ENCODE data around the gene MEPCE. TPM values are rescaled to one million over a fixed set of nuclear protein-coding genes. Genes with fewer than 3 reads are reported as not detected.

The MEPCE gene
- total and polyA plus RNA-seq, 9 of the 15 experiments (the other 6 are each of a cell fraction or from before 2014, with no cell fraction given) = 10.9 to 76.3 (median 44.1) TPM

DNA sequence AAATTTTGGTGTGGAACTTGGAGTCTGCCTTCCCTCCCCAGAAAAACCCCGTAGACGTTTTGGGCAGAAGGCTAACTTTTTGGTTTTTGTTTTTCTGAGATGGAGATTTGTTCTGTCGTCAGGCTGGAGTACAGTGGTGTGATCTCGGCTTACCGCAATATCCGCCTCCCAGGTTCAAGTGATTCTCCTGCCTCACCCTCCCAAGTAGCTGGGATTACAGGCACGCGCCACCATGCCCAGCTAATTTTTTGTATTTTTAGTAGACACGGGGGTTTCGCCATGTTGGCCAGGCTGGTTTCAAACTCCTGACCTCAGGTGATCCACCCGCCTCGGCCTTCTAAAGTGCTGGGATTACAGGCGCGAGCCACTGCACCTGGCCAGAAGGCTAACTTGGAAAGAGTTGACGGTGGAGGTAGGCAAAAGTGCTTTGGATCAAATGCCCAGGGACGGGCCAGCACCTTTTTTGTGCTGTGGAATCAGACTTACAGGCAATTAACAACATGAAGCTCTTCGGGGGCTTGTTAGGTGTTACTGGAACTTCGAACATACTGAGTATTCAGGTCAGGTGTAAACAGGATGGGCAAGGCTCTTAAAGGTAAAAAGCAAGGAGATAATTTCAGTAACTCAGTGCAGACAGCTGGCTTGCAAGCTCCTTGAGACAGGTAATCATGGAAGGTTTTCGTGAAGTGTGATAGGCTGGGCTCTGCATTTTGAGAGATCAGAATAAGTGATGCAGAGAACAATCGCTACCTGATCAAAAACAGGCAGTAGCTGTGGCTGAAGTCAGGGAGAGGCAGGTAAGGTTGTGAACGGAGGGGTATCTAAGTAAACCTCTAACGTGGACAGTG lies 4.9 kb downstream of the MEPCE start (continued):
- TF ChIP-seq, protein P1, sequence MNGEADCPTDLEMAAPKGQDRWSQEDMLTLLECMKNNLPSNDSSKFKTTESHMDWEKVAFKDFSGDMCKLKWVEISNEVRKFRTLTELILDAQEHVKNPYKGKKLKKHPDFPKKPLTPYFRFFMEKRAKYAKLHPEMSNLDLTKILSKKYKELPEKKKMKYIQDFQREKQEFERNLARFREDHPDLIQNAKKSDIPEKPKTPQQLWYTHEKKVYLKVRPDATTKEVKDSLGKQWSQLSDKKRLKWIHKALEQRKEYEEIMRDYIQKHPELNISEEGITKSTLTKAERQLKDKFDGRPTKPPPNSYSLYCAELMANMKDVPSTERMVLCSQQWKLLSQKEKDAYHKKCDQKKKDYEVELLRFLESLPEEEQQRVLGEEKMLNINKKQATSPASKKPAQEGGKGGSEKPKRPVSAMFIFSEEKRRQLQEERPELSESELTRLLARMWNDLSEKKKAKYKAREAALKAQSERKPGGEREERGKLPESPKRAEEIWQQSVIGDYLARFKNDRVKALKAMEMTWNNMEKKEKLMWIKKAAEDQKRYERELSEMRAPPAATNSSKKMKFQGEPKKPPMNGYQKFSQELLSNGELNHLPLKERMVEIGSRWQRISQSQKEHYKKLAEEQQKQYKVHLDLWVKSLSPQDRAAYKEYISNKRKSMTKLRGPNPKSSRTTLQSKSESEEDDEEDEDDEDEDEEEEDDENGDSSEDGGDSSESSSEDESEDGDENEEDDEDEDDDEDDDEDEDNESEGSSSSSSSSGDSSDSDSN (IDR thresholded peaks at IDR 0.05; ENCODE audit: borderline replicate concordance in 1 of 2, low read depth in 2 of 2, low read length in 2 of 2) = no peak
- TF ChIP-seq, protein P2, sequence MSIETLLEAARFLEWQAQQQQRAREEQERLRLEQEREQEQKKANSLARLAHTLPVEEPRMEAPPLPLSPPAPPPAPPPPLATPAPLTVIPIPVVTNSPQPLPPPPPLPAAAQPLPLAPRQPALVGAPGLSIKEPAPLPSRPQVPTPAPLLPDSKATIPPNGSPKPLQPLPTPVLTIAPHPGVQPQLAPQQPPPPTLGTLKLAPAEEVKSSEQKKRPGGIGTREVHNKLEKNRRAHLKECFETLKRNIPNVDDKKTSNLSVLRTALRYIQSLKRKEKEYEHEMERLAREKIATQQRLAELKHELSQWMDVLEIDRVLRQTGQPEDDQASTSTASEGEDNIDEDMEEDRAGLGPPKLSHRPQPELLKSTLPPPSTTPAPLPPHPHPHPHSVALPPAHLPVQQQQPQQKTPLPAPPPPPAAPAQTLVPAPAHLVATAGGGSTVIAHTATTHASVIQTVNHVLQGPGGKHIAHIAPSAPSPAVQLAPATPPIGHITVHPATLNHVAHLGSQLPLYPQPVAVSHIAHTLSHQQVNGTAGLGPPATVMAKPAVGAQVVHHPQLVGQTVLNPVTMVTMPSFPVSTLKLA (conservative IDR thresholded peaks at IDR 0.05) = 0 out of 4 replicates have a peak, but pooled peaks of 1 of the 2 experiments have one; percentile 5
- TF ChIP-seq CHD1 (IDR thresholded peaks at IDR 0.05; ENCODE audit: low read length) (no peak), CBX1 (IDR thresholded peaks at IDR 0.05; ENCODE audit: low read depth) (0 out of 2 replicates have a peak, but pooled peaks have one; percentile 15), ZNF347 (CRISPR knock-in tag; IDR thresholded peaks at IDR 0.05; ENCODE audit: low read depth) (no peak), HLTF (IDR thresholded peaks at IDR 0.05) (no peak), NCOA6 (IDR thresholded peaks at IDR 0.05) (no peak), EP400 (IDR thresholded peaks at IDR 0.05) (no peak), KAT7 (CRISPR knock-in tag; IDR thresholded peaks at IDR 0.05; ENCODE audit: borderline replicate concordance) (0 out of 2 replicates have a peak, but pooled peaks have one; percentile 5)
- TF ChIP-seq, protein P3, sequence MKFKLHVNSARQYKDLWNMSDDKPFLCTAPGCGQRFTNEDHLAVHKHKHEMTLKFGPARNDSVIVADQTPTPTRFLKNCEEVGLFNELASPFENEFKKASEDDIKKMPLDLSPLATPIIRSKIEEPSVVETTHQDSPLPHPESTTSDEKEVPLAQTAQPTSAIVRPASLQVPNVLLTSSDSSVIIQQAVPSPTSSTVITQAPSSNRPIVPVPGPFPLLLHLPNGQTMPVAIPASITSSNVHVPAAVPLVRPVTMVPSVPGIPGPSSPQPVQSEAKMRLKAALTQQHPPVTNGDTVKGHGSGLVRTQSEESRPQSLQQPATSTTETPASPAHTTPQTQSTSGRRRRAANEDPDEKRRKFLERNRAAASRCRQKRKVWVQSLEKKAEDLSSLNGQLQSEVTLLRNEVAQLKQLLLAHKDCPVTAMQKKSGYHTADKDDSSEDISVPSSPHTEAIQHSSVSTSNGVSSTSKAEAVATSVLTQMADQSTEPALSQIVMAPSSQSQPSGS (CRISPR knock-in tag; IDR thresholded peaks at IDR 0.05) = no peak
- TF ChIP-seq, protein P4, sequence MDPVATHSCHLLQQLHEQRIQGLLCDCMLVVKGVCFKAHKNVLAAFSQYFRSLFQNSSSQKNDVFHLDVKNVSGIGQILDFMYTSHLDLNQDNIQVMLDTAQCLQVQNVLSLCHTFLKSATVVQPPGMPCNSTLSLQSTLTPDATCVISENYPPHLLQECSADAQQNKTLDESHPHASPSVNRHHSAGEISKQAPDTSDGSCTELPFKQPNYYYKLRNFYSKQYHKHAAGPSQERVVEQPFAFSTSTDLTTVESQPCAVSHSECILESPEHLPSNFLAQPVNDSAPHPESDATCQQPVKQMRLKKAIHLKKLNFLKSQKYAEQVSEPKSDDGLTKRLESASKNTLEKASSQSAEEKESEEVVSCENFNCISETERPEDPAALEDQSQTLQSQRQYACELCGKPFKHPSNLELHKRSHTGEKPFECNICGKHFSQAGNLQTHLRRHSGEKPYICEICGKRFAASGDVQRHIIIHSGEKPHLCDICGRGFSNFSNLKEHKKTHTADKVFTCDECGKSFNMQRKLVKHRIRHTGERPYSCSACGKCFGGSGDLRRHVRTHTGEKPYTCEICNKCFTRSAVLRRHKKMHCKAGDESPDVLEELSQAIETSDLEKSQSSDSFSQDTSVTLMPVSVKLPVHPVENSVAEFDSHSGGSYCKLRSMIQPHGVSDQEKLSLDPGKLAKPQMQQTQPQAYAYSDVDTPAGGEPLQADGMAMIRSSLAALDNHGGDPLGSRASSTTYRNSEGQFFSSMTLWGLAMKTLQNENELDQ (CRISPR knock-in tag; IDR thresholded peaks at IDR 0.05; ENCODE audit: borderline replicate concordance) = no peak
- TF ChIP-seq, protein P5, sequence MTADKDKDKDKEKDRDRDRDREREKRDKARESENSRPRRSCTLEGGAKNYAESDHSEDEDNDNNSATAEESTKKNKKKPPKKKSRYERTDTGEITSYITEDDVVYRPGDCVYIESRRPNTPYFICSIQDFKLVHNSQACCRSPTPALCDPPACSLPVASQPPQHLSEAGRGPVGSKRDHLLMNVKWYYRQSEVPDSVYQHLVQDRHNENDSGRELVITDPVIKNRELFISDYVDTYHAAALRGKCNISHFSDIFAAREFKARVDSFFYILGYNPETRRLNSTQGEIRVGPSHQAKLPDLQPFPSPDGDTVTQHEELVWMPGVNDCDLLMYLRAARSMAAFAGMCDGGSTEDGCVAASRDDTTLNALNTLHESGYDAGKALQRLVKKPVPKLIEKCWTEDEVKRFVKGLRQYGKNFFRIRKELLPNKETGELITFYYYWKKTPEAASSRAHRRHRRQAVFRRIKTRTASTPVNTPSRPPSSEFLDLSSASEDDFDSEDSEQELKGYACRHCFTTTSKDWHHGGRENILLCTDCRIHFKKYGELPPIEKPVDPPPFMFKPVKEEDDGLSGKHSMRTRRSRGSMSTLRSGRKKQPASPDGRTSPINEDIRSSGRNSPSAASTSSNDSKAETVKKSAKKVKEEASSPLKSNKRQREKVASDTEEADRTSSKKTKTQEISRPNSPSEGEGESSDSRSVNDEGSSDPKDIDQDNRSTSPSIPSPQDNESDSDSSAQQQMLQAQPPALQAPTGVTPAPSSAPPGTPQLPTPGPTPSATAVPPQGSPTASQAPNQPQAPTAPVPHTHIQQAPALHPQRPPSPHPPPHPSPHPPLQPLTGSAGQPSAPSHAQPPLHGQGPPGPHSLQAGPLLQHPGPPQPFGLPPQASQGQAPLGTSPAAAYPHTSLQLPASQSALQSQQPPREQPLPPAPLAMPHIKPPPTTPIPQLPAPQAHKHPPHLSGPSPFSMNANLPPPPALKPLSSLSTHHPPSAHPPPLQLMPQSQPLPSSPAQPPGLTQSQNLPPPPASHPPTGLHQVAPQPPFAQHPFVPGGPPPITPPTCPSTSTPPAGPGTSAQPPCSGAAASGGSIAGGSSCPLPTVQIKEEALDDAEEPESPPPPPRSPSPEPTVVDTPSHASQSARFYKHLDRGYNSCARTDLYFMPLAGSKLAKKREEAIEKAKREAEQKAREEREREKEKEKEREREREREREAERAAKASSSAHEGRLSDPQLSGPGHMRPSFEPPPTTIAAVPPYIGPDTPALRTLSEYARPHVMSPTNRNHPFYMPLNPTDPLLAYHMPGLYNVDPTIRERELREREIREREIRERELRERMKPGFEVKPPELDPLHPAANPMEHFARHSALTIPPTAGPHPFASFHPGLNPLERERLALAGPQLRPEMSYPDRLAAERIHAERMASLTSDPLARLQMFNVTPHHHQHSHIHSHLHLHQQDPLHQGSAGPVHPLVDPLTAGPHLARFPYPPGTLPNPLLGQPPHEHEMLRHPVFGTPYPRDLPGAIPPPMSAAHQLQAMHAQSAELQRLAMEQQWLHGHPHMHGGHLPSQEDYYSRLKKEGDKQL (CRISPR knock-in tag; IDR thresholded peaks at IDR 0.05; ENCODE audit: borderline replicate concordance) = no peak
